ENCODE results near the gene KCNAB1. TPM values are rescaled to one million over a fixed set of nuclear protein-coding genes. Genes with fewer than 3 reads are reported as not detected.

KCNAB1 gene
- polyA plus RNA-seq, 1 experiment: 0.07 TPM

GRCh38 chr3:156404217-156404616, 283.8 kb downstream of the KCNAB1 start:
- ChIA-PET CTCF (no interaction called here), POLR2A (no interaction called here)
- Histone ChIP-seq H3K9me3 (ENCODE audit: control insufficient read depth, insufficient read depth, low read length) (no peaks in the 10 kb centered on the region), H3K27me3 (ENCODE audit: control insufficient read depth, insufficient read depth, low read length) (peaks cover 2% of the 10 kb centered on the region), H3K27ac (ENCODE audit: low read depth, low read length) (no peak overlapping the region), H3K4me3 (ENCODE audit: low read depth, low read length) (no peak overlapping the region)
- no peak for DNase-seq (ENCODE audit: low read depth, low spot score)
- TF ChIP-seq CTCF (IDR thresholded peaks at IDR 0.05; ENCODE audit: low read depth, low read length): no peak

- DNase-seq (ENCODE audit: low read depth, low spot score): no peak
- H3K4me3 ChIP-seq (ENCODE audit: low read depth, low read length): no peak overlapping the region
- CTCF ChIA-PET: no interaction called here
- peaks cover 2% of the 10 kb centered on the region for H3K27me3 ChIP-seq (ENCODE audit: control insufficient read depth, insufficient read depth, low read length)
- POLR2A ChIA-PET: no interaction called here
- TF ChIP-seq CTCF (IDR thresholded peaks at IDR 0.05; ENCODE audit: low read depth, low read length): no peak
- no peak overlapping the region for H3K27ac ChIP-seq (ENCODE audit: low read depth, low read length)
- H3K9me3 ChIP-seq (ENCODE audit: control insufficient read depth, insufficient read depth, low read length): no peaks in the 10 kb centered on the region
These were observed 286.0 kb downstream of the KCNAB1 start for GRCh38 chr3:156406393-156406792.

GRCh38 chr3:156407617-156408225, 287.3 kb downstream of the KCNAB1 start:
- H3K27me3 ChIP-seq (ENCODE audit: control insufficient read depth, insufficient read depth, low read length): peaks cover 4% of the 10 kb centered on the region
- ChIA-PET CTCF (no interaction called here), POLR2A (no interaction called here)
- no peak for TF ChIP-seq CTCF (IDR thresholded peaks at IDR 0.05; ENCODE audit: low read depth, low read length)
- H3K27ac ChIP-seq (ENCODE audit: low read depth, low read length): no peak overlapping the region
- no peak for DNase-seq (ENCODE audit: low read depth, low spot score)
- H3K4me3 ChIP-seq (ENCODE audit: low read depth, low read length): no peak overlapping the region
- H3K9me3 ChIP-seq (ENCODE audit: control insufficient read depth, insufficient read depth, low read length): no peaks in the 10 kb centered on the region

- DNase-seq (ENCODE audit: low read depth, low spot score): no peak
- POLR2A ChIA-PET: no interaction called here
- Histone ChIP-seq H3K9me3 (ENCODE audit: control insufficient read depth, insufficient read depth, low read length) (no peaks in the 10 kb centered on the region), H3K27ac (ENCODE audit: low read depth, low read length) (no peak overlapping the region), H3K4me3 (ENCODE audit: low read depth, low read length) (no peak overlapping the region), H3K27me3 (ENCODE audit: control insufficient read depth, insufficient read depth, low read length) (peaks cover 5% of the 10 kb centered on the region)
- TF ChIP-seq CTCF (IDR thresholded peaks at IDR 0.05; ENCODE audit: low read depth, low read length): no peak
- CTCF ChIA-PET: interaction anchor here (1.0 kb wide), 1 partner anchor 259 kb away, joined by 3 read pairs; no protein-coding TSS in a partner anchor
These were observed 289.3 kb downstream of the KCNAB1 start for GRCh38 chr3:156409694-156410093.

- no peaks in the 10 kb centered on the region for H3K9me3 ChIP-seq (ENCODE audit: control insufficient read depth, insufficient read depth, low read length)
- ChIA-PET POLR2A (no interaction called here), CTCF (interaction anchor here (1.2 kb wide), 1 partner anchor 36 kb away, joined by 3 read pairs; no protein-coding TSS in a partner anchor)
- H3K27ac ChIP-seq (ENCODE audit: low read depth, low read length): no peak overlapping the region
- peaks cover 5% of the 10 kb centered on the region for H3K27me3 ChIP-seq (ENCODE audit: control insufficient read depth, insufficient read depth, low read length)
- TF ChIP-seq CTCF (IDR thresholded peaks at IDR 0.05; ENCODE audit: low read depth, low read length): no peak
- no peak overlapping the region for H3K4me3 ChIP-seq (ENCODE audit: low read depth, low read length)
- no peak for DNase-seq (ENCODE audit: low read depth, low spot score)
These were observed 292.2 kb downstream of the KCNAB1 start for GRCh38 chr3:156412600-156412999.

Measured in AG04450 (cell line).